SH-SY5Y (cell line): Measurements from ENCODE around the gene GALM.

Source experiments
- GATA2 ChIP-seq: IDR thresholded peaks from 2 replicates; pipeline ENCODE4 v1.6.1; 2011; ENCODE audit warnings: mild to moderate bottlenecking, low read depth, low read length
- GATA3 ChIP-seq: IDR thresholded peaks from 2 replicates; pipeline ENCODE4 v1.6.1; 2011; ENCODE audit warnings: low read depth, mild to moderate bottlenecking, low read length, moderate library complexity

Gene GALM

GRCh38 chr2:38750011-38750890 lies 84.3 kb downstream of the GALM start:
- TF ChIP-seq GATA3 (no peak), GATA2 (no peak; the same call in 1 of the 2 replicates)

- TF ChIP-seq GATA3 (no peak), GATA2 (no peak)
These were observed 85.1 kb downstream of the GALM start, which contains the start of gene SRSF7 for GRCh38 chr2:38750891-38751595. Gene SRSF7, minus strand, starts transcription at chr2:38751361. Its CDS starts 105 bp downstream, at chr2:38751256.

GRCh38 chr2:38751596-38752410 lies 85.9 kb downstream of the GALM start:
- no peak for TF ChIP-seq GATA2
- TF ChIP-seq GATA3: no peak

GRCh38 chr2:38754049-38754448 lies 88.1 kb downstream of the GALM start:
- TF ChIP-seq GATA2 (no peak), GATA3 (no peak)

- TF ChIP-seq GATA2: no peak
- TF ChIP-seq GATA3: no peak
These were observed 88.6 kb downstream of the GALM start for GRCh38 chr2:38754506-38754905.

- no peak for TF ChIP-seq GATA2
- TF ChIP-seq GATA3: no peak
These were observed 97.3 kb downstream of the GALM start for GRCh38 chr2:38763228-38763627.

GRCh38 chr2:38763728-38764127 lies 97.8 kb downstream of the GALM start:
- TF ChIP-seq GATA2: no peak

- TF ChIP-seq GATA3: no peak
- no peak for TF ChIP-seq GATA2
These were observed 99.2 kb downstream of the GALM start for GRCh38 chr2:38765149-38765548.

GRCh38 chr2:38765551-38765950 lies 99.6 kb downstream of the GALM start:
- no peak for TF ChIP-seq GATA2
- no peak for TF ChIP-seq GATA3

GRCh38 chr2:38771632-38772031 lies 105.7 kb downstream of the GALM start:
- no peak for TF ChIP-seq GATA3
- no peak for TF ChIP-seq GATA2

GRCh38 chr2:38775097-38775920 lies 109.4 kb downstream of the GALM start:
- no peak for TF ChIP-seq GATA3
- TF ChIP-seq GATA2: no peak

- TF ChIP-seq GATA2 (no peak), GATA3 (no peak)
These were observed 110.0 kb downstream of the GALM start for GRCh38 chr2:38775921-38776225.

- TF ChIP-seq GATA3 (no peak), GATA2 (no peak)
These were observed 110.6 kb downstream of the GALM start for GRCh38 chr2:38776531-38776930.
